Airway epithelial cell (primary cell): Measurements from ENCODE around the gene SGMS2. TPM values are rescaled to one million over a fixed set of nuclear protein-coding genes. Genes with fewer than 3 reads are reported as not detected.

Experiments
- total RNA-seq: library from RNA; depleted of rRNA; stranded (reverse); fragments of >200 nt; gene quantifications from 2 replicates; pipeline ENCODE4 v1.2.3, GENCODE V29; 2015

The SGMS2 gene
- 86.9 and 101 TPM in 2 replicates for total RNA-seq

GRCh38 chr4:107824350-107825071 lies at the start of gene SGMS2:
Gene SGMS2 (plus strand): TSS chr4:107824932. CDS start chr4:107895554, 70,622 bp downstream.

DNA sequence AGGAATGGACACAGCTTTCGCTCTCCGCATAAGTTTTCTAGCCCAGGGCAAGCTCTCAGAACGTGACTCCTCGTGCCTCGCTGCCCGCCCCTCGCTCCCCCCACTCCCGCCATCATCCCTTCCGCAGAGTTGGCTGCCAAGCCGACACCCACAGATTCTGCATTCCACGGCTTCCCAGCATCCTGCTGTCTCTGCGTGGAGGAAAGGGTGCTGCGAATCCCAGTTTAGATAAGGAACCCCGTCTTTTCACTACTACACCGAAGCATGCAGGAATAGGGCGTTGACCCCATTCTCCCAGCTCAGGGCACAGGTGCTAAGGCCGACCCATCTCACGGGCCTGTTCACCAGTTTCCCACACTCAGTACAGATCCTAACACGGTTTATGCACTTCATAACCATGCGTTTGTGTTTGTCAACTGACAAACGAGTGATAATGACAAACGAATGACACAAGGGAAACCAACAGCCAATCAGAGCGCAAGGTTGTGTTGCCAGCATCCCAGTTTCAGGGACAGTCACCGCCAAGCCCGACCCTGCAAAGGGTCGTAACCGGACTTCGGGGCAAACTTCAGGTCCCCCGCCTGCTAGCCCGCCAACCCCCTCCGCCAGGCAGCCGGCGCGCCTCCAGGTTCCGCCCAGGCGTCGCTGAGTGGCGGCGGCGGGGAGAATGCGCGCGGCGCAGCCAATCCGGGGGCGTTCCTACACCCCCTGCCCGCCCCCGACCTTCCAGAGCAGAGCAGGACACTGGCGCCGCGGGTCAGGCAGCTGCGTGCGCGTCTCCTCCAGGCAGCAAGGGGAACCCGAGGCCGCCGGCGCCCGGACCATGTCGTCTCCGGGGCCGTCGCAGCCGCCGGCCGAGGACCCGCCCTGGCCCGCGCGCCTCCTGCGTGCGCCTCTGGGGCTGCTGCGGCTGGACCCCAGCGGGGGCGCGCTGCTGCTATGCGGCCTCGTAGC lies 106.4 kb downstream of the SGMS2 start, which contains the start of gene CYP2U1:
CYP2U1 (plus strand) TSS at position 729 of the 954 bp plus-strand sequence; CDS start at position 824, 95 bp downstream.

Other genes starting within 250 kb of the SGMS2 start
- gene PAPSS1, start 104.7 kb upstream of the SGMS2 start, total RNA-seq, result 41.0 and 48.6 TPM in 2 replicates
- 3.2 and 3.3 TPM in 2 replicates for gene CYP2U1, start 106.6 kb downstream of the SGMS2 start, total RNA-seq
- gene HADH, start 165.0 kb downstream of the SGMS2 start, total RNA-seq, result 27.6 and 31.4 TPM in 2 replicates